Caco-2 (cell line): ENCODE results near the gene TIAM1. TPM values are rescaled to one million over a fixed set of nuclear protein-coding genes. Genes with fewer than 3 reads are reported as not detected.

ENCODE experiments used
- BruUV-seq: library from RNA; stranded (reverse); fragments of 400-500 nt; replicated peaks from 2 replicates; lab custom pipeline; 2021; lab: Mats Ljungman, UMichigan
- CTCF ChIA-PET: fragments of 300-600 bp; sonication (Branson Sonifier 250); formaldehyde crosslinking; loops from one replicate; lab custom pipeline; 2022; ENCODE audit warnings: antibody characterized with exemption; lab: Charles Lee
- POLR2A ChIA-PET: fragments of 300-600 bp; sonication (Branson Sonifier 250); formaldehyde crosslinking; loops from one replicate; lab custom pipeline; 2022; ENCODE audit warnings: antibody characterized with exemption; lab: Charles Lee
- DNase-seq, 2 experiments: peaks; one replicate each; pipeline versions ENCODE4 v3.0.0 to v3.0.0-alpha.2; 2020 to 2022
- H3K27me3 ChIP-seq: replicated peaks from 2 replicates; pipeline ENCODE4 v1.6.0; 2011; ENCODE audit warnings: low read length; ENCODE audit not compliant: control insufficient read depth, insufficient read depth
- H3K36me3 ChIP-seq: 2 replicates; pipeline ENCODE4 v1.5.1; 2011; ENCODE audit warnings: low read length; ENCODE audit not compliant: control insufficient read depth, insufficient read depth
- H3K4me1 ChIP-seq: fragments of 250-450 bp; sonication (Bioruptor Pico); 2 replicates; pipeline ENCODE4 v1.5.1; 2020; ENCODE audit warnings: mild to moderate bottlenecking
- H3K4me3 ChIP-seq: 2 replicates; pipeline ENCODE4 v1.5.1; 2011; ENCODE audit warnings: low read depth, mild to moderate bottlenecking, control low read depth, low read length
- H3K9me3 ChIP-seq: fragments of 250-450 bp; sonication (Bioruptor Pico); 2 replicates; pipeline ENCODE4 v1.5.1; 2020; ENCODE audit warnings: mild to moderate bottlenecking, moderate library complexity
- H3K27ac Mint-ChIP-seq: one replicate; pipeline ENCODE4 v1.8.0; 2022; ENCODE audit warnings: mixed read lengths; ENCODE audit not compliant: unreplicated experiment
- H3K27me3 Mint-ChIP-seq: one replicate; pipeline ENCODE4 v1.8.0; 2022; ENCODE audit warnings: mixed read lengths; ENCODE audit not compliant: insufficient read depth, unreplicated experiment
- H3K36me3 Mint-ChIP-seq: one replicate; pipeline ENCODE4 v1.8.0; 2022; ENCODE audit warnings: mild to moderate bottlenecking, mixed read lengths; ENCODE audit not compliant: insufficient read depth, unreplicated experiment
- H3K4me1 Mint-ChIP-seq: one replicate; pipeline ENCODE4 v1.8.0; 2022; ENCODE audit warnings: low read depth, mixed read lengths; ENCODE audit not compliant: unreplicated experiment
- H3K4me3 Mint-ChIP-seq: one replicate; pipeline ENCODE4 v1.8.0; 2022; ENCODE audit warnings: mild to moderate bottlenecking, moderate library complexity, mixed read lengths; ENCODE audit not compliant: unreplicated experiment
- H3K9me3 Mint-ChIP-seq: one replicate; pipeline ENCODE4 v1.8.0; 2022; ENCODE audit warnings: mixed read lengths; ENCODE audit not compliant: unreplicated experiment
- CTCF ChIP-seq, 2 experiments: fragments of 200-600 bp in 1 of 2; IDR thresholded peaks; 1 replicate in 1 of 2; 2 replicates in 1 of 2; pipeline versions ENCODE4 v1.5.1 to v1.8.0; 2011 to 2022; ENCODE audit warnings: antibody characterized with exemption in 1 of 2, control low read depth in 1 of 2, inconsistent platforms in 1 of 2, low read depth in 1 of 2, low read length in 1 of 2, mild to moderate bottlenecking in 1 of 2, moderate library complexity in 1 of 2; ENCODE audit not compliant: insufficient read depth in 1 of 2, severe bottlenecking in 1 of 2, unreplicated experiment in 1 of 2
- intact Hi-C: fragments of 100-400 bp; cut with micrococcal nuclease; formaldehyde crosslinking; loops from one replicate; pipeline ENCODE4 v1.10.0; 2022; ENCODE audit not compliant: unreplicated experiment
- total RNA-seq: library from RNA; stranded (reverse); gene quantifications from 2 replicates; pipeline ENCODE4 v1.2.3, GENCODE V29; 2022

Gene TIAM1
- total RNA-seq, 1 experiment from 2014 or later: 5.2 TPM

DNA sequence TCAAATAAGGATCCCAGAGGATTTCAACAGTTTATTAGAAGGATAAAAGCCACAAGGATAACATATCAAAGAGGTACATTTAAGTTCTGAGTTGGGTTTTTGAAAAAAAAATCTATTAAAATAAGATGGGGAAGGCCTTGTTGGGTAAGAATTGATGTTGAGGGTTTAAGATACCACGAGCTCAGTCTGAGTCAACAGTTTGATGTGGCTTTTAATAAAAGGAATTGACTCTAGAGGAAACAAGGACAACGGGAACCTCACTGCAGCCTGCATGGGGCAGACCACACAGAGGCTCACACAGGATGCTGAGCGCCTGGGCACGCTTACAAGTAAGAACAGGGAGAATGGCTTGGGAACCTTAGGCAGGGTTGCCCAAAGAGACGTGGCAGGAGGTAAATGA, 107.5 kb downstream of the TIAM1 start:
- Histone ChIP-seq H3K9me3 (no peaks in the 10 kb centered on the region; the same call in 1 of the 2 replicates), H3K4me3 (no peak overlapping the region), H3K27me3 (no peaks in the 10 kb centered on the region), H3K4me1 (no peaks in the 10 kb centered on the region), H3K36me3 (no peaks in the 10 kb centered on the region)
- H3K4me1 Mint-ChIP-seq: peaks cover 9% of the 10 kb centered on the region
- no peak overlapping the region for H3K27ac Mint-ChIP-seq
- peaks cover 9% of the 10 kb centered on the region for H3K9me3 Mint-ChIP-seq
- H3K27me3 Mint-ChIP-seq: no peaks in the 10 kb centered on the region
- POLR2A ChIA-PET: interaction anchor here (0.9 kb wide), 1 partner anchor 323 kb away, joined by 13 read pairs; no protein-coding TSS in a partner anchor
- H3K36me3 Mint-ChIP-seq: peaks cover 5% of the 10 kb centered on the region
- BruUV-seq: no TSS peak
- CTCF ChIA-PET: no interaction called here
- H3K4me3 Mint-ChIP-seq: no peak overlapping the region
- TF ChIP-seq CTCF (IDR thresholded peaks at IDR 0.05; ENCODE audit: insufficient read depth in 1 of 2, low read depth in 1 of 2, low read length in 1 of 2, severe bottlenecking in 1 of 2, unreplicated experiment in 1 of 2): no peak
- DNase-seq: peak in 1 of 2 experiments; percentile 3
- intact Hi-C loops: no loop called here

- no peaks in the 10 kb centered on the region for H3K27me3 Mint-ChIP-seq
- H3K36me3 Mint-ChIP-seq: peaks cover 5% of the 10 kb centered on the region
- CTCF ChIA-PET: no interaction called here
- TF ChIP-seq CTCF (IDR thresholded peaks at IDR 0.05; ENCODE audit: insufficient read depth in 1 of 2, low read depth in 1 of 2, low read length in 1 of 2, severe bottlenecking in 1 of 2, unreplicated experiment in 1 of 2): no peak
- DNase-seq: peak in 1 of 2 experiments; percentile 23
- Histone ChIP-seq H3K4me3 (no peak overlapping the region), H3K4me1 (no peaks in the 10 kb centered on the region), H3K36me3 (no peaks in the 10 kb centered on the region), H3K27me3 (no peaks in the 10 kb centered on the region), H3K9me3 (no peaks in the 10 kb centered on the region; the same call in 1 of the 2 replicates)
- no TSS peak for BruUV-seq
- peaks cover 9% of the 10 kb centered on the region for H3K9me3 Mint-ChIP-seq
- H3K27ac Mint-ChIP-seq: no peak overlapping the region
- POLR2A ChIA-PET: interaction anchor here (0.5 to 0.9 kb wide), 2 partner anchors 19 to 323 kb away, joined by 4 to 13 read pairs; no protein-coding TSS in a partner anchor
- intact Hi-C loops: no loop called here
- H3K4me1 Mint-ChIP-seq: peaks cover 9% of the 10 kb centered on the region
- no peak overlapping the region for H3K4me3 Mint-ChIP-seq
These were observed 108.2 kb downstream of the TIAM1 start for GRCh38 chr21:31235671-31236450.

DNA sequence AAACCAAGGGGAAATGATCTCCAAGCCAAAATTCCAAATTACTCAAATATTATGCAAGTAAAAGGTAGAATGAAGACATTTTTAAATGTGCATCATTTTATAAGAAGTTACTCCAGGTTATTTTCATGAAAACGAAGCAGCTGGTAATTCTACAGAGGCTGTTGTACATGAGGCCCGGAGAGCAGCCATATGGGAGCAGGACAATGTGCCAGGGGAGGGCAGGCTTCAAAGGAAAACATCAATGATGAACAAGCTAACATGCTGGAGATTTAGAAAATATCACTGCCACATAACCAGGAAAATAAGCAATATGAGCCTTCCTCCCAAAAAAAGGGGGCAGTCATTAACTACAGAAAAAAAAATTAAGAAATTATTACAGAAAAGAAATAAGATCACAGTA, 109.1 kb downstream of the TIAM1 start:
- no peaks in the 10 kb centered on the region for H3K36me3 ChIP-seq
- no peaks in the 10 kb centered on the region for H3K27me3 Mint-ChIP-seq
- intact Hi-C loops: no loop called here
- ChIA-PET POLR2A (no interaction called here), CTCF (no interaction called here)
- no peaks in the 10 kb centered on the region; the same call in 1 of the 2 replicates for H3K9me3 ChIP-seq
- H3K27ac Mint-ChIP-seq: no peak overlapping the region
- H3K36me3 Mint-ChIP-seq: peaks cover 5% of the 10 kb centered on the region
- no peak for DNase-seq
- BruUV-seq: no TSS peak
- H3K4me1 Mint-ChIP-seq: peaks cover 9% of the 10 kb centered on the region
- no peaks in the 10 kb centered on the region for H3K4me1 ChIP-seq
- H3K4me3 ChIP-seq: no peak overlapping the region
- peaks cover under 1% of the 10 kb centered on the region for H3K9me3 Mint-ChIP-seq
- no peaks in the 10 kb centered on the region for H3K27me3 ChIP-seq
- no peak for TF ChIP-seq CTCF (IDR thresholded peaks at IDR 0.05; ENCODE audit: insufficient read depth in 1 of 2, low read depth in 1 of 2, low read length in 1 of 2, severe bottlenecking in 1 of 2, unreplicated experiment in 1 of 2)
- H3K4me3 Mint-ChIP-seq: no peak overlapping the region
